RKO (cell line): ENCODE results near the gene IFNL4.
A peak's percentile ranks its signal among the peaks of the same experiment; 100 is the strongest.
"Not testable (repeated sequence)": the region's sequence is repeated elsewhere in the genome, so short reads cannot be mapped to it uniquely, and the experiment has no call there.

Source experiments
- DNase-seq: peaks from one replicate; pipeline ENCODE4 v3.0.0-alpha.2; 2016; ENCODE audit warnings: low spot score

Gene IFNL4

GRCh38 chr19:39254531-39255345 lies 6.1 kb upstream of the IFNL4 start:
- no peak for DNase-seq

- no peak for DNase-seq
Measured at GRCh38 chr19:39253374-39254149, 4.9 kb upstream of the IFNL4 start.

DNA sequence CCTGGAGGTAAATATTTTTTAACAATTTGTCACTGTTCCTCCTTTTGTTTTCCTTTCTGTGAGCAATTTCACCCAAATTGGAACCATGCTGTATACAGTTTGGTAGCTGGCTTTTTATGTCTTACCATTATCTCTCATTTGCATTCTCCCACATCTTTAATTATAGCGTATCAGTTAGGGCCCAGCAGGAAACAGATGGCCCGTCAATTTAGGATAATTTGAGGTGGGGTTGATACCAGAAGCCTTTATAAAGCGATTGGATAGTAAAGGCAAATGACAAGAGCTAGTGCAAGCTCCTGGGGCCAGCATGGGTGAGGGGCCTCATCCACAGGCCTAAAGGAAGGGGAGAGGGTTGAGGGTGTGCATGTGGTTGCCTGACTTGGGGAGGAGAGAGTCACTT lies 3.8 kb upstream of the IFNL4 start:
- no peak for DNase-seq

GRCh38 chr19:39251846-39252245 lies 3.2 kb upstream of the IFNL4 start:
- DNase-seq, result no peak

GRCh38 chr19:39251081-39251480 lies 2.4 kb upstream of the IFNL4 start:
- DNase-seq, result no peak

GRCh38 chr19:39247701-39248664 lies 673 bp downstream of the IFNL4 start:
- DNase-seq, result no peak

GRCh38 chr19:39246951-39247669 lies 1.5 kb downstream of the IFNL4 start:
- DNase-seq, result no peak

DNA sequence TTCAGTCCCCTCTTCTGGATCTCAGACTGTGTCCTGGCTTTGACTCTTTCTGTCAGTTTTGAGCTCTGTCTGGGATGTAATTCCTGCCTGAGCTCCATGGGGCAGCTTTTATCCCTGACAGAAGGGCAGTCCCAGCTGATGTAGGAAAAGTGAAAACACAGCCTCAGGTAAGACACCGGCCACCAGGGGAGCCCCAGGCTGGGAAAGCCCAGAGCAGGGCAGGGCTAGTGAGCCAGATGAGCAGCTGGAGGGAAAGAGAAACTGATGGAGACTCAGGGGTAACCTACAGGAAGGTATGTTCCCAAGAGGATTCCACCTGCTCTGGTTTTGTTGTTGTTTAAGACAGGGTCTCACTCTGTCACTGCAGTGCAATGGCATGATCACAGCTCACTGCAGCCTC lies 3.5 kb downstream of the IFNL4 start:
- not testable (repeated sequence) for DNase-seq

GRCh38 chr19:39244410-39245100 lies 4.1 kb downstream of the IFNL4 start, which contains the start of gene IFNL3:
IFNL3 (minus strand) TSS chr19:39245006; CDS start chr19:39244967, 39 bp downstream.
- DNase-seq, result not testable (repeated sequence)

DNA sequence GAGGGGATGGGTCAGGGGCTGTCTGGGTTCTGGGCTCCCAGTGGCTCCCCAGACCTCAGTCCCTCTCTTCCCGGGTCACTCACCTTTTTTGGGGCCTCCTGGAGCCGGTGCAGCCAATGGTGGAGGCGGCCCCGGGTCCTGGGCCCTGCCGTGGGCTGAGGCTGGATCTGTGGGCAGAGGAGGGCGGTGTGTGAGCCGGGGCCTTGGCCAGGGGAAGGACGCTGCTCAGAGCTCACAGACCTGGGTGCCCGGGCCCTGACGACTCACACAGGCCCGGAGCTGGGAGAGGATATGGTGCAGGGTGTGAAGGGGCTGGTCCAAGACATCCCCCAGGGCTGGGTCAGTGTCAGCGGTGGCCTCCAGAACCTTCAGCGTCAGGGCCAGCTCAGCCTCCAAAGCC lies 4.9 kb downstream of the IFNL4 start:
- DNase-seq, result not testable (repeated sequence)

DNA sequence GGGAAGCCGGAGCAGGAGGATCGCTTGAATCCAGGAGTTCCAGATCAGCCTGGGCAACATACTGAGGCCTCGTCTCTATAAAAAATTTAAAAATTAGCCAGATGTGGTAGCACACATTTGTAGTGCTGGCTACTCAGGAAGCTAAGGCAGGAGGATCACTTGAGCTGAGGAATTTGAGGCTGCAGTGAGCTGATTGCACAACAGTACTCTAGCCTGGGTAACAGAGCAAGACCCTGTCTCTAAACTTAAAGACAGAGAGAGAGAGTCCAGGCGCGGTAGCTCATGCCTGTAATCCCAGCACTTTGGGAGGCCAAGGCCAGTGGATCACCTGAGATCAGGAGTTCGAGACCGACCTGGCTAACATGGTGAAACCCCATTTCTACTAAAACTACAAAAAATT lies 8.2 kb downstream of the IFNL4 start:
- DNase-seq, result no peak

DNA sequence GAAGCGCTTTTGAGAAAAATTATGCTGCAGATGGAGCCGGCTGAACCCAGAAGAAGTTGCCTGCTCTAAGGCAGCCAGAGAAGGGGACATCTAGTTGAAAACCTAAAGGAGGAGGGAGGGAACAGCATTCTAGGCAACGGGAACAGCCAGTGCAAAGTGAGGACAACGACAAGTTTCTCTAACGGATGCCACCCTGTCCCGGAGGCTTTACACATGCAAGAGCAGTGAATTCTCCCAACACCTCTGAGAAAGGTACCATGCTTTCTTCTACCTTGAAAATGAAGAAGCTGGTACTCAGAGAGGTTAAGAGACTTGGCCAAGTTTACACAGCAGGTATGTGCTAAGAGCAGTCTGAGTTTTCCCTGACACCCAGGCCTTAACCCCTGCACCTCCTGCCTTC lies 9.7 kb downstream of the IFNL4 start:
- DNase-seq, result no peak

DNA sequence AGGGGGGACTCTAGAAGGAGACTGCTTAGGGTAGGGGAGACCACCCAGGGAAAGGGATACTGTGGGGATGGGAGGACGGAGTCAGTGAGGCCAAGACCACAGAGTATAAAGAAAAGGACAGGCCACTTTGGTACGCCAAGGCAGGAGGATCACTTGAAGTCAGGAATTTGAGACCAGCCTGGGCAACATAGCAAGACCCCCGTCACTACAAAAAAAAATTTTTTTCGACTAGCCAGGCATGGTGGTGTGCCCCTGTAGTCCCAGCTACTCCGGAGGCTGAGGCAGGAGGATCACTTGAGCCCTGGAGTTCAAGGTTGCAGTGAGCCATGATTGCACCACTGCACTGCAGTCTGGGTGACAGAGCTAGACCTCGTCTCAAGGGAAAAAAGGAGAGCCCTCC lies 10.4 kb downstream of the IFNL4 start:
- DNase-seq, result no peak

DNA sequence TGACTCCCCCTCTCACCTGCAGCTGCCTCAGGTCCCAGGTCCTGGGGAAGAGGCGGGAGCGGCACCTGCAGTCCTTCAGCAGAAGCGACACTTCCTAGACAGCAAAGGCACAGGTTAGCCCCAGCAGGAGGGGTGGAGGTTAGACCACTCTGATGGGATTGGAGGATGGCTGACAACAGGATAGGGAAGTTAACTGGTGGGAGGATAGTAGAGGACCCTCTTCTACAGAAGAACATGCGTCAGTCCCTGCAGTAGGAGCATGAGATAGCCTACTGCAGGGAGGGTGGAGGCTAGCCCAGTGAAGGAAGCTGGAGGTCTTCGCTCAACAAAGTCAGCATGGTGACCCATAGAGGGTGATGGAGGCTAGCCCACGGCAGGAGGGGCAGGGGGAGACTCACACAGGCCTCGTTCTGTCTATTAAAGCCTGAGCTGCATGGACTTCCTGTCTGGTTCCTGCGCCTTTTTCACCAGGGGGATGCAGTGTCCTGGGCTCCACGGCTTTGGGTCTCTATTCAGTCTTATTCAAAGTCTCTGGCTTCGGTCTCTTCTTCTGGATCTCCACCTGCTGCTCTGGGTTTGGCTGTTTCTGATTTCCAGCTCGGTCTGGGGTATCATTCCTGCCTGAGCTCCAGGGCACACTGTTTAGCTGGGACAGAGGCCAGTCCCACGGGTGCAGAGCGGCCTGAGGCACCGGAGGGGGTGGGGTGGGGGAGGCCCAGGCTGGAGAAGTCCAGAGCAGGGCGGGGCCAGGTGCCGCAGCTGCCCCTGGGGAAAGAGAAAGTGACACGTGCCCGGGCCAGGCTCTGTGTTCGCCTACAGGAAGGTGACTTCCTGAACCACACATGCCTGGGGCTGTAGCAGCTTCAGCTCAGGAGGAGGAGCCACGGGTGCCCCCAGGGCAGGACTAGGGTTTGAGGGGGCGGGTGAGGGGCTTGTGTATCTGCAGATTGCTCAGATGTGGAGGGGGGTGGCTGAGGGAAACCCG lies 11.2 kb downstream of the IFNL4 start:
- DNase-seq, result peak; percentile 15

GRCh38 chr19:39236527-39236926 lies 12.1 kb downstream of the IFNL4 start:
- DNase-seq, result no peak

DNA sequence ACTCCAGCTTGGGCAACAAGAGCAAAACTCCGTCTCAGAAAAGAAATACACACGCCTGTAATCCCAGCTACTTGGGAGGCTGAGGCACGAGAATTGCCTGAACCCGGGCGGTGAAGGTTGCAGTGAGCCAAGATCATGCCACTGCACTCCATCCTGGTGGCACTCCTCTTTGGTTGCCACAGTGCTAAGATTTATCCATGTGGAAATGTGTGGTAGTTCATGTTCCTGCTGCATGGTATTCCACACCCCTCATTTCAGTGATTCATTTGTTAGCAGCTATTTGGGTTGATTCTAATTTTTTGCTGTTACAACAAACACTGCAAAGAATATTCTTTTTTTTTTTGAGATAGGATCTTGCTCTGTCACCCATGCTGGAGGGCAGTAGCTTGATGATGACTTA lies 15.9 kb downstream of the IFNL4 start:
- DNase-seq, result peak; percentile 19

DNA sequence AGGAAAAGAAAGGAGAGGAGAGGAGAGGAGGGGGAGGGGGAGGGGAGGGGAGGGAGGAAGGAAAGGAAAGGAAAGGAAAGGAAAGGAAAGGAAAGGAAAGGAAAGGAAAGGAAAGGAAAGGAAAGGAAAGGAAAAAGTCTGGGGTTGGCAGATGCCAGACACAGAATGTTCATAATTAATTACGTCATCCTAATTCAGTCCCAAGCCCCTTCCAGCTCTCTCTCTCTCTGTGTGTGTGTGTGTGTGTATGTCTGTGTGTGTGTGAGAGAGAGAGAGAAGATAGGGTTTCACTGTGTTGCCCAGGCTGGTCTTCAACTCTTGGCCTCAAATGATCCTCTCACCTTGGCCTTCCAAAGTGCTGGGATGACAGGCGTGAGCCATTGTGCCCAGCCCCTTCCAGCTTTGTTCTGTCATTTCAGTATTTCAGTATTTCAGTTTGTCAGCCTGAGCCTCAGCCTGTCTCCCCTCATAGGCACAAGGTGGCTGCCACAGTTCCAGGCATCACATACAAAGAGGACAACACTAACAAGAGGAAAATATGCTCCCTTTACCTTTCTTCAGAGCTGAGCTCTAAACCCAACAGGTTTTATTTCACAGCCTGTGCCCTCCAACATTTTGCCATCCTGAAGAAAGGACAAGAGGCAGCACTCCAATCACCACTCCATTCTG lies 18.4 kb downstream of the IFNL4 start:
- no peak for DNase-seq

DNA sequence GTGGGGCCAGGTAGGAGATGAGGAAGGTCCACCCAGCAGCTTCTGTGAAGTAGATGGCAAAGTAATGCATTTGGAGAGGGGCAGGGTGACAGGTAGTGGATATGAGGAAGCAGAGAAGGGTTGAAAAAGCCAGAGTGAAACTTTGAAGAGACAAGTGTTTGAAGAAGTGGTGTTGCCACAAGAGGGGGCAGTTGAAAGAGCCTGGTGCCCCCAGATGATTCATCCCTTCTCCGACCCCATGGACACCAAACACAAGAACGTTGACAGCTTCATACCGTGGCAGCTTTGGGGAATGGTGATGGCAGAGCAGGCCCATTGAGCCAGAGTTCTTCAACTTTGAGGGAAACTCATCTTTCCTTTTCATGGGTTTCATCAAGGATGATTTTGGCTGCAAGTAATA lies 23.7 kb downstream of the IFNL4 start:
- no peak for DNase-seq

- DNase-seq, result peak; percentile 38
Measured at GRCh38 chr19:39223703-39224279, 24.9 kb downstream of the IFNL4 start.
